HG02970 (cell line): ENCODE data around the gene SUPV3L1.
A peak's percentile ranks its signal among the peaks of the same experiment; 100 is the strongest.
"Not testable (repeated sequence)": the region's sequence is repeated elsewhere in the genome, so short reads cannot be mapped to it uniquely, and the experiment has no call there.

ENCODE experiments used
- ATAC-seq: cut with Tn5 transposase; IDR thresholded peaks from one replicate; pipeline ENCODE4 v1.9.1; 2021; ENCODE audit warnings: mild to moderate bottlenecking, moderate library complexity, moderate number of reproducible peaks; ENCODE audit not compliant: unreplicated experiment, low FRiP score

SUPV3L1 gene

GRCh38 chr10:69179743-69180524 is at the start of gene SUPV3L1:
SUPV3L1 (plus strand) TSS chr10:69180234; CDS start chr10:69180292, 58 bp downstream.
- ATAC-seq, result peak; percentile 86

- ATAC-seq, result no peak
Measured at GRCh38 chr10:69130251-69130650, 49.8 kb upstream of the SUPV3L1 start.

- ATAC-seq, result no peak
Measured at GRCh38 chr10:69139961-69140360, 40.1 kb upstream of the SUPV3L1 start.

- ATAC-seq, result no peak
Measured at GRCh38 chr10:69141304-69141703, 38.7 kb upstream of the SUPV3L1 start.

DNA sequence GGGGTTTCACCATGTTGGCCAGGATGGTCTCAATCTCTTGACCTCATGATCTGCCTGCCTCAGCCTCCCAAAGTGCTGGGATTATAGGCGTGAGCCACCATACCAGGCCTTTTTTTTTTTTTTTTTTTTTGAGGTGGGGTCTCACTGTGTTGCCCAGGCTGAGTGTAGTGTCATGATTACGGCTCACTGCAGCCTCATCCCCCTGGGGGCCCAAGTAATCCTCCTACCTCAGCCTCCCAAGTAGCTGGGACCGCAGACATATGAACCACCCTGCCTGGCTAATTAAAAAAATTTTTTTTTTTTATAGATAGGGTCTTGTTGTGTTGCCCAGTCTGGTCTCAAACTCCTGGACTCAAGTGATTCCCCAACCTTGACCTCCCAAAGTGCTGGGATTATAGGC is 38.0 kb upstream of the SUPV3L1 start:
- ATAC-seq, result not testable (repeated sequence)

DNA sequence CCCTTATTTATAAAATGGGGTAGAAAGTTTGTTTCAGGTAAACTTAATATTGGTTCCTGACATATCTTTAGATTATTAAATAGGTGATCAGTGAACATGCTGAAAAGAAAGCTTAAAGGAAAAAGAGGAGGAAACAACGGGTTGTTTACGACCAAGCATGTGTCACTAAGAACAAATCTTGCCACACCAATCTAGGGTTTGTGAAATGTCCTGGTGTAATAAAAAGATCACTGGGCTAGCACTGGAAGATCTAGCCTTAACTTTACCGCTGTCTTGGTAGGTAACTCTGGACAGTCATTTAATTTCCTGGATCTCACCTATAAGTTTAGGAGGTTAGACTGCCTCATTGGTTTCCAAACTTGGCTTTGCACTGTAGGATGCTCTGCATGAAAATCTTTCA is 37.1 kb upstream of the SUPV3L1 start:
- no peak for ATAC-seq

- ATAC-seq, result no peak
Measured at GRCh38 chr10:69145329-69145728, 34.7 kb upstream of the SUPV3L1 start.

DNA sequence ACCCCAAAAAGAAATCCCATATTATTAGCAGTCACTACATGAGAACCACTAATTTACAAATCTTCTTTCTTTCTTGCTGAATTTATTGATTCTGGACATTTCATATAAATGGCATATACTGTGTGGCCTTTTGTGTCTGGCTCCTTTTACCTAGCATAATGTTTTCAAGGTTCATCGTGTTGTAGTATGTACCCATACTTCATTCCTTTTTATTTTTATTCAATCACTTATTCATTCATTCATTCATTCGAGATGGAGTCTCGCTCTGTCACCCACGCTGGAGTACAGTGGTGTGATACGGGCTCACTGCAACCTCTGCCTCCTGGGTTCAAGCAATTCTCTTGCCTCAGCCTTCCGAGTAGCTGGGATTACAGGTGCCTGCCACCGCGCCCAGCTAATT is 34.2 kb upstream of the SUPV3L1 start:
- no peak for ATAC-seq

GRCh38 chr10:69146759-69147158 is 33.3 kb upstream of the SUPV3L1 start:
- no peak for ATAC-seq

DNA sequence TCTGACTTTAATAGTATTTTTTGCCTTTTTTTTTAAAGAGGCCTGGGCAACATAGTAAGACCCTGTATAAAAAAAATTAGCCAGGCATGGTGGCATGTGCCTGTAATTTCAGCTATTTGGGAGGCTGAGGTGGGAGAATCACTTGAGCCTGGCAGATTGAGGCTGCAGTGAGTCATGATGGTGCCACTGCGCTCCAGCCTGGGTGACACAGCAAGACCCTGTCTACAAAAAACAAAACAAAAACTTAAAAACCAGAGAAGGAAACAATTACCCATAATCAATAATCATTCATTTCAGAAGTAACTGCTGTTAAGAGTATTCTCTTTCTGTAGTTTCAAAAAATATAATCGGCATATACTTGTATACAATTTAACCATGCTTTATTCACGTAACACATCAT is 28.1 kb upstream of the SUPV3L1 start:
- no peak for ATAC-seq

DNA sequence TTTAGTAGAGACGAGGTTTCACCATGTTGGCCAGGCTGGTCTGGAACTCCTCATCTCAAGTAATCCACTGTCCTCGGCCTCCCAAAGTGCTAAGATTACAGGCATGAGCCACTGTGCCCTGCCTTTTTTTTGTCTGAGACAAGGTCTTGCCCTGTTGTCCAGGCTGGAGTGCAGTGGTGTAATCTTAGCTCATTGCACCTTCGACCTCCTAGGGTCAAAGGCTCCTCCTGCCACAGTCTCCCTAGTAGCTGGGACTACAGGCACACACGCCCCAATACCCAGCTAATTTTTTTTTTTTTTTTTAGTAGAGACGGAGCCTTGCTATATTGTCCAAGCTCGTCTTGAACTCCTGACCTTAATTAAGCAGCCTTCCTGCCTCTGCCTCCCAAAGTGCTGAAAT is 26.8 kb upstream of the SUPV3L1 start:
- ATAC-seq, result no peak

GRCh38 chr10:69160809-69161241 is 19.2 kb upstream of the SUPV3L1 start:
- no peak for ATAC-seq

GRCh38 chr10:69168493-69168892 is 11.5 kb upstream of the SUPV3L1 start:
- ATAC-seq, result no peak

DNA sequence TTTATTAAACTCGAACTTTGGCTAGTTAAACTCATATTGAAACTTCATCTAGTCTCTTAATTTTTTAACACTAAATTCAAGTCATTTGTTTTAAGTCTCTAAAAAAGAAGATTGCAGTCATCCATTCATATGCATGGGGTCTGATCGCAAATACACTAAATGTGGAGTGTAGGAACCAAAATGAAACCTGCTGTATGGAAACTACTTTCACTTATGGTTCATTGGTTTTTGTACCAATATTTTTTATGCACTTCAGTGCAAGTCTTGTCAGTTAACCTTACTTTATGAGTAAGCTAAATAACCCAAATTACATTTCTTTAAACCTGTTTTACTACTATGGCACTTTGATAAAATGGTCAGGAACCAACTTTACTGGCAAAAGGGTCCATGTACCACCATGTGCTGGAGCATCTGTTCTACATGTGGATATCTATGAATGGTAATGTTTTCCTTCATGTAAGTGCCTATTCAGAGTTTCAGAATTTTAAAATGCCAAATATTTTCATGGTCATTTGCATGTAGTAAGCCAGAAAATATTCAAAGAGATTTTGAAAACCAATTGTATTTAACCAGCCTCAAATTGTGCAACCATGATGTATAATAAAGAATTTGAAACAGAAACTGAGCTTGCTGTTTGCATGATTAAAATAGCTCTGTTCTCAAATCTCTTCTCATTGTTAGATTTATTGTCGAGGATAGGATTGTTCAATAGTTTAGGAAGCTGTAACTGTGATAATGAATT is 7.6 kb upstream of the SUPV3L1 start:
- ATAC-seq, result no peak

GRCh38 chr10:69175326-69175725 is 4.7 kb upstream of the SUPV3L1 start:
- ATAC-seq, result not testable (repeated sequence)

GRCh38 chr10:69176823-69177222 is 3.2 kb upstream of the SUPV3L1 start:
- no peak for ATAC-seq

GRCh38 chr10:69179089-69179742 is 818 bp upstream of the SUPV3L1 start:
- peak; percentile 18 for ATAC-seq

- no peak for ATAC-seq
Measured at GRCh38 chr10:69180525-69181204, 631 bp downstream of the SUPV3L1 start.

DNA sequence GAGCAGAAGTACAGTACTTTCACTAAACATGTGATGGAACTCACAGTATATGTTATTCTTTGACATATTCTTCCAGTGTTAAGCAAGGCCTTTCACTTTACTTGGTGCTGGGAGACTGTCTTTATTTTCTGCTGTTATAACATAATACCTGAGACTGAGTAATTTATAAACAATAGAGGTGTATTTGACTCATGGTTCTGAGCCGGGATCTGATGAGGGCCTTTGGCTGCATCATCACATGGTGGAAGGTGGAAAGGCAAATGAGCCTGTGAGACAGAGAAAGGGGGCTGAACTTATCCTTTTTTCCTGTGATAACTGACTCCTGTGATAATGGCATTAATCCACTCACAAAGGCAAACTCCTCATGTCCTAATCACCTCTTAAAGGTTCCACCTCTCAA is 1.4 kb downstream of the SUPV3L1 start:
- ATAC-seq, result no peak

DNA sequence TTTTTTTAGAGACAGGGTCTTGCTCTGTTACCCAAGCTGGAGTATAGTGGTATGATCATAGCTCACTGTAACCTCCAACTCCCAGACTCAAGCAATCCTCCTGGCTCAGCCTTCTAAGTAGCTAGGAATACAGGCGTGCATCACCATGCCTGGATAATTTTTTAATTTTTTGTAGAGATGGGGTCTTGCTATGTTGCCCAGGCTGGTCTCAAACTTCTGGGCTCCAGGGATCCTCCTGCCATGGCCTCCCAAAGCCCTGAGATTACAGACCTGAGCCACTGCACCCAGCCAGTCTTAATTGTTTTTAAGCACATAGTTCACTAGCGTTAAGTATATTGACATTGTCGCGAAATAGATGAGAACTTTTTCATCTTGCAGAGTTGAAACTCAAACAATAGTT is 2.0 kb downstream of the SUPV3L1 start:
- no peak for ATAC-seq

GRCh38 chr10:69186524-69186923 is 6.5 kb downstream of the SUPV3L1 start:
- no peak for ATAC-seq
